Measurements from ENCODE around the gene AXL.
"Not testable (repeated sequence)": the region's sequence is repeated elsewhere in the genome, so short reads cannot be mapped to it uniquely, and the experiment has no call there.

Gene AXL

DNA sequence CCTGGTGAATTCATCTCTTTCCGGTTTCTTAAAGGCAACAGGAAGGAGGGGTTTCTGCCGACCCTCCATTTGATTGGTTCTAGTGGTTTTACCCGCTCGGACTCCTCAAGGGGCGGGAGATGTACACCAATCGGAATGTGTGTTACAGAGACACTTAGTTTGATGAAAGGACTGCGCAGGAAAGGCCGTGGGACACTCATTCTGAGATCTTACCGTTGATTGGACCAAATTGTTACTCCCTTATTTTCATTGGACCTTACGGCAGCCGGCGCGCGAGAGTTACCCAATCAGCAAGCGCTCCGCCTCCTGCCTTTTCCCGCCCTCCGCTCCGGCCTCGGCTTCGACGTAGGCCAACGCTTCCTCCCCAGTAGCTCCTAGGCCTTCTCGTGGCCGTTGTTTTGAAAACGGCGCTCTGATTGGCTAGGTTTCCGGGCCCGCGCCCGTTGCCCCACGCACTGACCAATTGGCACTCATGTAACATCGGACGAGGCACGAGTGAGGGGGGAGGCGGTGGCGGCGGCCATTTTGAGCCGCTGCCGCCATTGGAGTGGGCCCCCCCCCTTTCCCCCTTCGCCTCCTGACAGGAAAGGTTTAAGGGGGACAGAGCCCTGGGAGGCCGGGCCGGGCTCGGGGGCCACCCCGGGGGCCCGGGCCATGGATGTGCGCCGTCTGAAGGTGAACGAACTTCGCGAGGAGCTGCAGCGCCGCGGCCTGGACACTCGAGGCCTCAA lies 45.0 kb downstream of the AXL start, which contains the start of gene HNRNPUL1:
Gene HNRNPUL1 (plus strand): TSS at position 523 of the 731 bp plus-strand sequence. CDS start 132 bp downstream, at position 655.
- peak; percentile 97 for FAIRE-seq
- DNase-seq (ENCODE audit: insufficient read length) = peak; percentile 96
- TF ChIP-seq POLR2A (IDR thresholded peaks at IDR 0.05; ENCODE audit: low read depth, low read length) = no peak
- TF ChIP-seq POLR2AphosphoS5 (IDR thresholded peaks at IDR 0.05; ENCODE audit: low read depth, low read length) = no peak
- TF ChIP-seq TAF1 (IDR thresholded peaks at IDR 0.05; ENCODE audit: borderline replicate concordance, low read depth, low read length) = no peak; the same call in 1 of the 2 replicates

DNA sequence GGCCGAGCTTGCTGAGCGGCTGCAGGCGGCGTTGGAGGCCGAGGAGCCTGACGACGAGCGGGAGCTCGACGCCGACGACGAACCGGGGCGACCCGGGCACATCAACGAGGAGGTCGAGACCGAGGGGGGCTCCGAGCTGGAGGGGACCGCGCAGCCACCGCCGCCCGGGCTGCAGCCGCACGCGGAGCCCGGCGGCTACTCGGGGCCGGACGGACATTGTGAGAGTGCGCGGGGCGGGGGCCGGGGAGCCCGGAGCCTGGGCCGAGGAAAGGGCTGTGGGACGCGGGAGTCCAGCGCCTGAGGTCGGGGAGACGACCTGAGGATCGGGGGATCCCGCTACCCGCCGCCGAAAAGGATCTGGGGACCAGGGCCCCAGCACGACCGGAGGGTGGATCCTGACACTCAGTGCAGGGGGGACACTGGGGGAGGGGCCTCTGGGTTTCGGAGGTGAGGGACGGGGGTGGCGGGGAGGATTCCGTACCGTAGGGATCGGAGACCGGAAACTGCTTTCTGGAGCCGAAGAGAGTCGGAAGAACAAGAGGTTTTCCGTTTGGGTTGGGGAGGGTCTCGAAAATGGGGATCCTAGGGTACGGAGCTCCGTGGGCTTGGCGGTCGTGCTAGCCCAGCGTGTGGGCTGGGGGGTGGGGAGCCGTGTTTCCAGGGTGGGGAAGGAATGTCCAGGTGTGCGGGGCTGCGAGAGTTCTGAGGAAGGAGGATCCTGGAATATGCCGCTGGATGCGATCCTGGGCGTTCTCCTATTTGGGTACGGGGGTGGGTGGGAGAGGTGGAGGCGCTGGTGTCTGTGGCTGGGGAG lies 45.8 kb downstream of the AXL start:
- FAIRE-seq = peak; percentile 46
- TF ChIP-seq POLR2AphosphoS5 (IDR thresholded peaks at IDR 0.05; ENCODE audit: low read depth, low read length) (peak; percentile 63; the same call in 1 of the 2 replicates), TAF1 (IDR thresholded peaks at IDR 0.05; ENCODE audit: borderline replicate concordance, low read depth, low read length) (peak; percentile 46; the same call in 1 of the 2 replicates), POLR2A (IDR thresholded peaks at IDR 0.05; ENCODE audit: low read depth, low read length) (peak; percentile 47)
- DNase-seq (ENCODE audit: insufficient read length) = peak; percentile 54

DNA sequence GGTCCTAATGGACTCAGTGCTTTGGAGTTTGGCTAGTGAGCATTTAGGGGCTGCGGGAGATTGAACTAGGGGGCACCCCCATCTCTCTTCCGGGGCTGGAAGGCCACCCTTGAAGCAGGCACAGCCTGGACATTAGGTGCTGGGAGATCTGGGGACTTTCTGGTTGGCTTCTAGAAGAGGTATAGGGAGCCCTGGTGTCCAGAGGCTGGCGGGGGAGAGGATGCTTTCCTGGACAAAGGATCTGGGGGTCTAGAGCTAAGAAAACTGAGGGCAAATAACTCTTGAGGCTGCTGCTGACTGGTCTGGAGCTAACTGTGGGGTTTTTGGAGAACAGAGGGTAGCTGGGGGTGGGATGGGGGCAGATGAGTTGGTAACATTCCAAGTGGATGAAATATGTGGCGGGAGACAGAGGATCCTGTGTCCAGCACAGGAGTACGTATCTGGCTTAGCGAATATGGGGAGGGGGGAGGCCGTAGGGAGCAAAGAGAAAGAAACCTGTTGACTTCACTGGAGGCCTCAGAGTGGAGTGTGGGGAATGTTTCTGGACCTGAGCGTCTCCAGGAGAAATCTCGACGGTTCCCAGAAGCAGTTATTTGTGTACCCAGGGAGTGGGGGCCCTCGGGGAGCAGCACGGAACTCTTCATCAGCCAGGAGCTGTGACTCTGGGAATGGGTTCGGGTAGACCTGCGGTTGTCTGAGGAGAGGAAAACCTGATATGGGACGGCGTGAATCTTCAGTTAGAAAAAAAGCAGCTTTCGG lies 46.6 kb downstream of the AXL start:
- FAIRE-seq = no peak
- TF ChIP-seq POLR2A (IDR thresholded peaks at IDR 0.05; ENCODE audit: low read depth, low read length) (no peak), POLR2AphosphoS5 (IDR thresholded peaks at IDR 0.05; ENCODE audit: low read depth, low read length) (no peak)
- no peak for DNase-seq (ENCODE audit: insufficient read length)

DNA sequence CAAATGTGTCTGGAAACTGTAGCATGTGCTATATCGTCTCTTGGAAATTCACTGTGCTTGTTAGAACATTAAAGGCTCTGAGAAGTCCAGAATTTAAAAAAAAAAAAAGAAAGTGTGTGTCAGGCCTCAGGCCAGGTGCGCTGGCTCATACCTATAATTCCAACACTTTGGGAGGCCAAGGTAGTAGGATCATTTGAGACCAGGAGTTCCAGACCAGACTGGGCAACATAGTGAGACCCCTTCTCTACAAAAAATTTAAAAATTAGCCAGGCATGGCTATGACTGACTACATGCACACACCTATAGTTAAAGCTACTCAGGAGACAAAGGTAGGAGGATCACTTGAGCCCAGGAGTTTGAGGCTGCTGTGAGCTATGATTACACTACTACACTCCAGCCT lies 50.0 kb downstream of the AXL start:
- FAIRE-seq (no peak), DNase-seq (ENCODE audit: insufficient read length) (no peak)
- no peak for TF ChIP-seq TAF1 (IDR thresholded peaks at IDR 0.05; ENCODE audit: borderline replicate concordance, low read depth, low read length)
- no peak for TF ChIP-seq POLR2A (IDR thresholded peaks at IDR 0.05; ENCODE audit: low read depth, low read length)
- no peak for TF ChIP-seq POLR2AphosphoS5 (IDR thresholded peaks at IDR 0.05; ENCODE audit: low read depth, low read length)

DNA sequence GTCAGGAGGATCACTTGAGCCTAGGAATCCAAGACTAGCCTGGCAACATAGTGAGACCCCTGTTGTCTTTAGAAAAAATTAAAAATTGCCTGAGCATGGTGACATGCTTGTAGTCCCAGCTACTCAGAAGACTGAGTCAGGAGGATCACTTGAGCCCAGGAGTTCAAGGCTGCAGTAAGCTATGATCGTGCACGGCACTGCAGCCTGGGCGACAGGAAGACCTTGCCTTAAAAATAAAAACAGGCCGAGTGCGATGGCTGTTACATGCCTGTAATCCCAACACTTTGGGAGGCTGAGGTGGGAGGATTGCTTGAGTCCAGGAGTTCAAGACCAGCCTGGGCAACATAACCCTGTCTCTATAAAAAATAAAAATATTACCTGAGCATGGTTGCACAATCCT lies 50.5 kb downstream of the AXL start:
- DNase-seq (ENCODE audit: insufficient read length) (no peak), FAIRE-seq (no peak)
- no peak for TF ChIP-seq POLR2AphosphoS5 (IDR thresholded peaks at IDR 0.05; ENCODE audit: low read depth, low read length)
- no peak for TF ChIP-seq POLR2A (IDR thresholded peaks at IDR 0.05; ENCODE audit: low read depth, low read length)
- TF ChIP-seq TAF1 (IDR thresholded peaks at IDR 0.05; ENCODE audit: borderline replicate concordance, low read depth, low read length) = no peak

DNA sequence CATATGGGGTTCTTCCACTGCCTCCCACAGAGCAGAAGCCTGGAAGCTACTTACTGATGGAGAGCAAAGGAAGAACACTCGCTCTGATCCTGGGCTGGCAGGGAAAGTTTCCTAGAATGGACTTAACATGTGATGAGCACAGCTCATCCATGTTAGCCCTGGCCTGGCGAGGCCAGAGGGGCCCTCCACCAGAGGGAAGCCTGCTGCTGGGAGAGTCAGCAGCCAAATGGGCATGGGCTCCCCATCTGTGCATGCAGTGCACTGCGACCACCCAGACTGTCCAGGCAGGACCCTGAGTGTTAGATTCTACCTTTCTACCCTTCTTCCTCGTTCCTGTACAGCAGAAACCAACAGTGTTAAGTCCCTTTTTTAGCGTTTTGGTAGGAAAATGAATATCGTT lies 54.1 kb downstream of the AXL start:
- TF ChIP-seq POLR2A (IDR thresholded peaks at IDR 0.05; ENCODE audit: low read depth, low read length) (no peak), POLR2AphosphoS5 (IDR thresholded peaks at IDR 0.05; ENCODE audit: low read depth, low read length) (no peak), TAF1 (IDR thresholded peaks at IDR 0.05; ENCODE audit: borderline replicate concordance, low read depth, low read length) (no peak)
- DNase-seq (ENCODE audit: insufficient read length) = no peak
- no peak for FAIRE-seq

DNA sequence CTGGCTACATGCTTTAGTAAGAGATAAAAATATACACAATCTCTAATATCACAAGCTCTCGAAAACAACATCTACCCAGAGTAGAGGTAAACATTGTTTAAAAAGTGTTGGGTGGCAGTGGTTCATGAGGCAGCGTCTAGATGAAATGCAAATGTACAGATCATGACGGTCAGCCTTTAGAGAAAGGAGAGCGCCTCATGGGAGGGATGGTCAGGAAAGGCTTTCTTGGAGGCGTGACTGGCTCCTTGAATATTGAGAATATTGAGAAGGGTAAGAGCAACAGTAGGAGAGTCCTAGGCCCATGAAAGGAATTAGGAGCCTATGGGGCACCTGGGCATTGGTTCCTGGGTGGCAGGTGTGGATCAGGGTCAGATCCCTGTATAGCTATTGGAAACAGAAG lies 55.8 kb downstream of the AXL start:
- DNase-seq (ENCODE audit: insufficient read length) (no peak), FAIRE-seq (no peak)
- no peak for TF ChIP-seq POLR2AphosphoS5 (IDR thresholded peaks at IDR 0.05; ENCODE audit: low read depth, low read length)
- TF ChIP-seq TAF1 (IDR thresholded peaks at IDR 0.05; ENCODE audit: borderline replicate concordance, low read depth, low read length) = no peak
- TF ChIP-seq POLR2A (IDR thresholded peaks at IDR 0.05; ENCODE audit: low read depth, low read length) = no peak

DNA sequence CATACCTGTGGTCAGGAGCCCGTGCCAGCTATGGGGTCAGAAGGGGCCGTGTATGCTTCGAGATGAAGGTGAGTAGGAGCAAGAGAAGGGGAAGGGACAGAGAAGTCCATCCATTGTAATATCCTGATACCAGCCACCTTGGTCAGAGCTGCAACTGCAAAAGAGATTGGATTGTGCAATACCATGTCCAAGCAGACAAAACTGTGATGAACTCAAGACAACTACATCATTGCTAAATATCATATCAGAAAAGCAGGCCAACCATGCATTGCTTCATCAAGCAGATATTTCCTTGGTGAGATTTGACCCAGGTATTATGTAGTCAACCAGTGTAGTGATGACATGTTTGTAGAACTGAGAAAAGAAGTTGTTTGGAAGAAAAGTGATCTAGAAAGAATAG lies 57.2 kb downstream of the AXL start:
- TF ChIP-seq POLR2AphosphoS5 (IDR thresholded peaks at IDR 0.05; ENCODE audit: low read depth, low read length) = no peak; the same call in 1 of the 2 replicates
- TF ChIP-seq TAF1 (IDR thresholded peaks at IDR 0.05; ENCODE audit: borderline replicate concordance, low read depth, low read length) = no peak
- no peak for TF ChIP-seq POLR2A (IDR thresholded peaks at IDR 0.05; ENCODE audit: low read depth, low read length)
- FAIRE-seq (no peak), DNase-seq (ENCODE audit: insufficient read length) (no peak)

DNA sequence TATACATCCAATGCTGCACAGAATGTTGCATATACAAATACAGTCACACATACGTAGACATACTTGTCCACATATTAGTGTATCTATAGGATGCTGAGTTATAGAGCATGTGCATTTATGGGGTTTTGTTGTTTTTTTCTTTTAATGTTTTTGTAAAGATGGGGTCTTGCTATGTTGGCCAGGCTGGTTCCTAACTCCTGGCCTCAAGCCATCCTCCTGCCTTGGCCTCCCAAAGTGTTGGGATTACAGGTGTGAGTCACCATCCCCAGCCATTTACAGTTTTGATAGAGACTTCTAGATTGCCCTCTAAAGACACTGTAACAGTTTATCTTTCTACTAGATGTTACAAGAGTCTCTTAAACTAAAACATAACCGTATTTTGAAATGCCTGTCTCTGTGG lies 59.5 kb downstream of the AXL start:
- TF ChIP-seq POLR2AphosphoS5 (IDR thresholded peaks at IDR 0.05; ENCODE audit: low read depth, low read length) (no peak), POLR2A (IDR thresholded peaks at IDR 0.05; ENCODE audit: low read depth, low read length) (no peak), TAF1 (IDR thresholded peaks at IDR 0.05; ENCODE audit: borderline replicate concordance, low read depth, low read length) (no peak)
- no peak for FAIRE-seq
- DNase-seq (ENCODE audit: insufficient read length) = no peak

DNA sequence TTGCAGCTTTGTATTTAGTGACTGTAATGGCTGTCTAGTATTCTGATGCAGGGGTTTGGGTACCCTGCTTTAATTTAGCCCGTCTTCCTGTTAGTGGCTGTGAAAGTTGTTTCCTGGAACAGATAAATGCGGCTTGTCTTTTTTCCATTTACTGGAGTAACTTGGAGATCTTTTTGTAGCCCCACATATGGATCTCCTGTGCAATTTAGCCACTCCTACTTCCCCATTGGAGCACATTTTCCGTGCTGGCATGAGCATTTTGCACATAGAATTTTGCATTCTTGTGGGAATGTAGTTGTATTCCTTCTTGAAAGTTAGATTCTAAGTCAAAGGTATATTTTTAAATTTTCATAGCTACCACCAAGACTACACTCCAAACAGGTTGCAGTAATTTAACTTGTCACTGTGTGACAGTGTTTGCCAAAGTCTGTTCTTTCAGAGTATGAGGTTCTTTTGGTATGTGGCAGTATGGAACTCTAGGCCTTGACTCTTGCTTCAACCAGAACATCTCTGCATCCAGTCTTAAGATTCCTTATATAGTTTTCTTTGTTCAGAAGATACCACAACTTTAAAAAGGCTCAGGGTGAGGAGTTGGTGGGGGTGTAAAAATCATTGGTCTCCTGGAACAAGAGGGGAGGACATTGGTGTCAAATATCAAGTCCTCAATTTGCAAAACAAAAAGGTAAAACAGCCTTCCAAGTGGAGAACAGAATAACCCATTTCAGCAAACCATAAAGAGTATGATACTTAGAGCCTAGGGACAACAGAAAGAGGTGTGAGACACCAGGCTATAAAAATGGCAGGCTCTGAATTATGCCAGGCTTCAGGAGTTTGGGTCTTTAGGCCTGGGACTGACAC lies 69.9 kb downstream of the AXL start:
- TF ChIP-seq POLR2AphosphoS5 (IDR thresholded peaks at IDR 0.05; ENCODE audit: low read depth, low read length) (no peak), POLR2A (IDR thresholded peaks at IDR 0.05; ENCODE audit: low read depth, low read length) (no peak), TAF1 (IDR thresholded peaks at IDR 0.05; ENCODE audit: borderline replicate concordance, low read depth, low read length) (no peak)
- FAIRE-seq (no peak), DNase-seq (ENCODE audit: insufficient read length) (no peak)

DNA sequence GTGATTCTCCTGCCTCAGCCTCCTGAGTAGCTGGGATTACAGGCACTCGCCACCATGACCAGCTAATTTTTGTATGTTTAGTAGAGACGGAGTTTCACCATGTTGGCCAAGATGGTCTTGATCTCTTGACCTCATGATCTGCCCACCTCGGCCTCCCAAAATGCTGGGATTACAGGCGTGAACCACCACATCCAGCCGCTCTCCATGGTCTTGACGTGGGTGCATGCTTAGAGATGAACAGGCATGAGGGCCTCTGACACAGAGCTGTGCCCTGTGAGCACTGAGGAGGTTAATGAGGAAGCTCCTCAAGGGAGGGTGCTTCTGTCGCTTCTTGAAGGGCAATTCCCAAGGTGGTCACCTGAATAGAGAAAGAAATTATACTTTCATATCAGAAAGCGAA lies 70.8 kb downstream of the AXL start:
- FAIRE-seq; DNase-seq (ENCODE audit: insufficient read length): not testable (repeated sequence)

Measured in GM12892 (cell line).